ENCODE measurements around the gene CBX1.
A peak's percentile ranks its signal among the peaks of the same experiment; 100 is the strongest.
"Not testable (repeated sequence)": the region's sequence is repeated elsewhere in the genome, so short reads cannot be mapped to it uniquely, and the experiment has no call there.

The CBX1 gene

DNA sequence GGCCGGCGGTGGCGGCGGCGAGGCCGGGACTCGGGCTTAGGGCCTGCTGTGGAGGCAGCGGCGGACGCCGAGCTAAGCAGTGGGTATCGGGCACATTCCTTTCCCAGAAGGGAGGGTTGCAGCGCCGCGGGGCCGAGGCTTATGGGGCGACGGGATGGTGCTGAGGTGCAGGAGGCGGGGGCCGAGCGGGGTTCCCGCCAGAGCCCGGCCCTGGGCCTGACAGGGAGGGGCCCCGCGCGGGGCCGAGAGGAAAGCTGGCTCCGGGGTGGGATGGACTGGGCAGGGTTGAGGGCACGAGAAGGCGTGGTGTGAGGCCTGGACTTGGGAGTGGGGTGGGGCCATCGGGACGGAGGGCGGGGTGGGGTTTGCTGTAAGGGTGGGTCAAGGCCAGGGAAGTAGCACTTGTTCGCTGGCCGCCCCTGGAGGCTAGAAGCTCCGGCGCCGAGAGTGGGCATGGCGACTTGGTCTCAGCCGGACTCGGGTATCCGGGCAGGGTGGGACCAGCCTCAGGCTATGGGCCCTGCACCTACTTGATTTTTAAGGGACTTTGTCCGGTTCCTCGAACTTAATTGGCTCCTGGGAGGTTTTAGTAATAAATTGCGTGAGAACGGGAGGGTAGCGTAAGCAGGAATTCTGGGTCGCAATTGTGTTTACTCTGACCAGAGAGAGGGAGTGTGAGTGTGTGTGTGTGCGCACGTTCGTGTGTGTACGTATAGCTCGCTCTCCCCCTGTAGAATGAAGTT, 52.7 kb downstream of the CBX1 start:
- peak; percentile 68 for DNase-seq

DNA sequence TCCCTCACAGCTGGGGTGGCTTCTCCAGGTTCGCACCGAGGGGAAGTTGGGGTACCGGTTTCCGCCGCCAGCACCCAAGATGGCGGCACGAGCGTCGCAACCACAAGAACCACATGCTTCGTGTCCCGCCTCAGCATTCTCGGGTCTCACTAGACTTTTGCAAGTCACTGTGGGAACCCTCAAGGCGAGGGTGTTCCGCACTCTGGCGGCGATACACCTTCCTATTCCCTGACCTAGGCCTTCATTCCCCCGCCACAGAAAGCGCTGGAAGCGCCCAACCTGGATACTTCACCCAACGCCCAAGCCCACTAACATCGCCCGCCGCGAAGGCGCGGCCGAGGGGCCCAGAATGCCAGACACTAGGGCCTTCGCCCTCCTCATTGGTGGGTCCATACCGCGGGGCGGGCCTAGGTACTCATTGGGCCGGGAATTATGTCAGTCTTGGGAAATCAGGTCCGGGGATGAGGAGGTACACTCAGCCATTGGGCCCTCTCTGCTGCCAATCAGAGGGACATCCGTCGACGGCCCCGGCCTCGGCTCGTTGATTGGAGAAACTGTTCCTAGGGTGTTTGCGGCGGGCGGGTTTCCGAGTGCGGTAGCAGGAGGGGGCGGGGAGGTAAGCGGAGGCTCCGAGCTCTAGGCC, 53.4 kb downstream of the CBX1 start, which contains the start of gene NFE2L1:
NFE2L1 (plus strand) TSS at position 619 of the 643 bp plus-strand sequence. CDS start 2,760 bp downstream, outside the sequence.
- DNase-seq: peak; percentile 98

DNA sequence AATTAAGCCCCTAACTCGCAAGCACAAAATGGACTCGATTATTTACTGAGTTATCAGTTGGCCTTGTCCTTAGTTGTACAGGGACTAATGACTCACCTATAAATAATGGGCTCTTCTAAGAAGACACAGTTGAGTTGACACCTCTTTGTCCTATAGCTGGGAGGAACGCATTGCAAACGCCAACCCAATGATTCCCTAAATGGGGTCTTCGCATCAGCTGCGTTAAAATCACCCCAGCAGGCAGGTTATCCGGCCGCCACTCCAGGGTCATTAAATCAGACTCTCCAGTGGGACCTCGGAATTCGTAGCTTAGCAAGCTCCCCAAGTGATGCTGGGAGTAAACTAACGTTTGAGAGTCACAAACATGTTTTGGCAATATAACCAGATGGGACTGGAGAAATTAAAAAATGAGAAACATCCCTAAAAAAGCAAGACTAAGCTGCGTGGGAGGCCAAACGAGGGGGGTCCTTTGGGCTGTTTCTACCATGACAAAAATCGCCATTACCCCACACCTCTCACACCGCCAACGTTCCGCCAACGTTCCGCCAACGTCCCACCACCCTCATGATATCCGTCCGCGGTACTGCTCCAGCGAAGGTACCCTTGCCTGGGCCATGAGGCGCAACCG, 54.1 kb downstream of the CBX1 start:
- DNase-seq: peak; percentile 30

DNA sequence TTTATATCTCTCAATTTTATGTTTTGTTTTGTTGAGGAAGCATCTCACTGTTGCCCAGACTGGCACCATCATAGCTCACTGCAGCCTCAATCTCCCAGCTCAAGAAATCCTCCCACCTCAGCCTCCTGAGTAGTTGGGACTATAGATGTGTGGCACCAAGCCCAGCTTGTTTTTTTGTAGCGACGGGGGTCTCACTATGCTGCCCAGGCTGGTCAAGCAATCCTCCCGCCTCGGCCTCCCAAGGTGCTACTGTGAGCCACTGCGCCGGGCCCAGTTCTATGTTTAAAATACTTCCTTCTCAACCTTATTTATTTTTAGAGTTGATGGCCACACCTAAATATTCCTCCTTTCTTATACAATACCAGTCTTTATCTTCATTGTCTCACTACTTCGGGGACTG, 55.0 kb downstream of the CBX1 start:
- no peak for DNase-seq

DNA sequence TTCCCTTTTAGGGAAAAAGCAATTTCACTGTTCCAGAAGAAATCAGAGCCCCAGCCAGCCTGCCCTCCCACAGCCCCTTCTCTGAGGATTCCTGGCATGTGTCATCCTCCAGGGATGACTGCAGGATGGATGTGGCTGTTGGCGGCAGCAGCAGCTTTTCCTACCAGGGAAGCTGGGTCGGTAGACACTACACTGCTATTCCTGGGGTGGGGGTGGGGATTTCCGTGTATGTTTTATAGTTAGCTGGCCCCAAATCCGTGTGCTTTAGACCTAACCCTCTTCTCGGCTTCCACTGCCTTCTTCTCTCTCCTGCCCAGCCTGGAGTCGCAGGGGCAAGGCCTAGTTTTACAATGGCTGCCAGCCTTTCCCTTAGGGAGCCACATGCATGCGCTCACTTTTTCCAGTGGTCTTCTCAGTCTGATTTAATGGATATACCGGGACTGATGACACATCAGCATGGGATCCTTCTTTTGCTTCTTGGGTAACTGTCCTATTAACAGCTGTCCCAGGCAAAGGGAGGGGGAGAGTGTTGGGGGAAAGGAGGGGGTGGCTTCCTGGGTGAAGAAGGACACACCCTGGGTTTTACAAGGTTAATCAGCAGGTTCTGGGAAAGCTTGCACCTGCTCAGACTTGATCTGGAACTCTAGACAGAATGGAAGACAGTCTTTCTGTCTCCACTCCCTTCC, 55.8 kb downstream of the CBX1 start:
- DNase-seq: no peak

DNA sequence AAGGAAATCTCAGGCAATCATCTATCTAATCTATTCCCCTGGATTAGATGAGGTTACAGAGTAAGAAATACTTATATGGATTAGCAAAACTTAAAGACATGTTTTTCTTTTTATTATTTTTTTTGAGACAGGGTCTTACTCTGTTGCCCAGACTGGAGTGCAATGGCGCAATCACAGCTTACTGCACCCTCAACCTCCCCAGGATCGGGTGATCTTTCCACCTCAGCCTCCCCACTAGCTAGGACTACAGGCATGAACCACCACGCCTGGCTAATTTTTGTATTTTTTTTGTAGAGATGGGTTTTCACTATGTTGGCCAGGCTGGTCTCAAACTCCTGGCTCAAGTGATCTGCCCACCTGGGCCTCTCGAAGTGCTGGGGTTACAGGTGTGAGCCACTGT, 56.4 kb downstream of the CBX1 start:
- DNase-seq: no peak

DNA sequence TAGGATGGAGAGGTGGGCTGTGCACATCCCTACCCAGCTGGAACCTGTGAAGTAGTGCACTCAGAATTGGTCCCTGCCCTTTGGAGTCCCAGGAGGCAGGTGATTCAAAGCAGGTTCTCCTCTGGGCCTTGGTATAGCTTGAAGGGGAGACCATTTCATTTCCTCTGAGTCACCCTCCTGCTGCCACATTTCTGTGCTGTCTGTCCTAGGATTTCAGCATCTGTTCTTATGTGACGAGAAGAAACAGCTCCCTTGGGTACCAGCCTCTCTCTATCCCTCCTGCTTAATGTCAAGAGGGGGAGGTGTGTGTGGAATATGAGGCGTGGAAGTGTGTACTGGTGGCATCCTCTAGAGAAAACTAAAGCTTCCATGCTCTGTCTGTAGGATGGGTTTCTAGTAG, 58.1 kb downstream of the CBX1 start:
- no peak for DNase-seq

DNA sequence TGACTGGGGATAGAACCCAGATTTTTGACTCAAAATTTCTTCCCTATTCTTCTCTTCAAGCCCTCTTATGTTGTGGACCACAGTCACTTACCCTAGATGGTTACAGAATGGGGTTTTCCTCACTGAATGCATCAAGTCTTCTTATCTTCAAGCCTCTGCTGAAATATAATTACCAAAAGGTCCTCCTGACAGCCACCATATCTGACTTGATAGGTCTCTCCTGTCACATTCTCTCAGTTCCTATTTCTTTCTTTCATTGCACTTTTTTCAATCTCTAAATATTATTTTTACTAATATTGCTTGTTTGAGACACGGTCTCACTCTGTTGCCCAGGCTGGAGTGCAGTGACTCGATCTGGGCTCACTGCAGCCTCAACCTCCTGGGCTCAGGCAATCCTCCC, 62.6 kb downstream of the CBX1 start:
- DNase-seq: no peak

DNA sequence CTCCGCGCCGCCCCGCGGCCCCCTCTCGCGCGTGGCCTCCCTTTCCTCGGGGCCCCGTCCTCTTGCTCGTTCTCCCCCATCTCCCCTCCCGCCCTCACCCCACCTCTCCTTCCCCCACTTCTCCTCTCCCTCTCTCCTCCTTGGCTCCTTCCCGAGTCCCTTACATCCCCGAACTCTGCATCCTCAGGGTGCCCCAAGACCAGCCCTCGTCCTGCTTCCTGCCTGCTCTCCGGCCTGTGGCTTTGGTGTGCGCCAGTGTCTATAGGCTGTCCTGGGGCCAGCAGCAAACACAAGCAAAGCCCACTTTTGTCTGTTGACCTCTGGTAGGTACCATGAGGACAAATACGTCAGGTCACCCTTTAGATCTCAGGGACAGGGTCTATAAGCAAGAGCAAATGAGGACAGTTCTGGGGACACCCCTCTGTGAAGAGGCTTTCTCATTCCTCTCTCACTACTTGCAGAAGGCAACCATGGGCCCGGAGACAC, 63.4 kb downstream of the CBX1 start:
- no peak for DNase-seq

DNA sequence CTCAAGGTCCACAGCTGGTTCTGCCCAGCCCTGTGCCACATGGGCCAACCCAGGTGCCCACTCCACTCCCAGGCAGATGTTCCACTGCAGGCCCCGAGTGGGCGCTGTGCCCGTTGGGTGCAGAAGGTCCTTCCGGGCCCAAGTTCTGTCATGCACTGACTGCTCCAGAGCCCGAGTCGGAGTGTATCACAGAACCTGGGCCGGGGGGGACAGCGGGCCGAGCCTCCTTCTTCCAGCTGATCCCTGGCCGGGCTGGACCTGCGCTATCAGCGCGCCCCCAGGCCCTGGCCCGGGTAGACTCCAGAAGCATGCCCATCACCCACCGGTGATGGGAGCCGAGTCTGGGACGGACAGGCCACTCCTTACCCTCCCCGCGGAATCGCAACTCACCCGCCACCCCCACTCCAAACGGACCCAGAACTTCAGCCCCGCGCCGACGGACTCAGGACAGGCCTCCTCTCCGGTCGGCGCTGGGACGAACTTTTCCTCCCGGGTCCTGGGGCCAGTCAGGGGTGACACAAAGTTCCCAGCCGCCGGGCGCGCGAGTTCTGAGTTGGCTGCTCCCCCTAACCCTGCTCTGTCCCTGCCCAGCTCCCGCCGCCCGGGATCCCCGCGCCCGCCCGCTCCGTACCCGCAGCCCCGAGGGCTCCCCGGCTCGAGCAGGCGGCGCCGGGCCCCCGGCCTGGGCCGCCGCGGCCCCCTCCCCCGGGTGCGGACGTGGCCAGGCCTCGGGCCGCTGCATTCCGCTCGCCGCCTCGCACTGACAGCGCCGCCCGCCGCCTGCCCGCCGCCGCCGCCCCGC, 64.0 kb downstream of the CBX1 start, which contains the start of gene COPZ2:
COPZ2 (minus strand) TSS at position 762 of the 802 bp plus-strand sequence; CDS start at position 742, 20 bp downstream.
- DNase-seq: no peak

DNA sequence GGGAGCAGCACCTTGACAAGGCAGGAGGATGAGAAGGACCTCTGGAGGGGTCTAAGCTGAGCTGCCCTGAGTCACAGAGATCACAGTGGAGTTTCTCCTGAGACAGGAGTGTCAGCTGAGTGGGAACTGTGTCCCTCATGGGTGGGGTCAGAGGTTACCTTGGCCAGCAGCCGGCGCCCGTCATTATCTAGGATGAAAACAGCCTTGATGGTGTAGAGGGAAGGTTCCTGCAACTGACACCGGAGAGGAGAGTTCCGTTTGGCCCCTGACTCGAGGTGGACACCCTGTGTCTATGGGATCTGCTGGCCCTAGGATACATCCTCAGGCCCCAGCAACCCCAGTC, 64.6 kb downstream of the CBX1 start:
- no peak for DNase-seq

DNA sequence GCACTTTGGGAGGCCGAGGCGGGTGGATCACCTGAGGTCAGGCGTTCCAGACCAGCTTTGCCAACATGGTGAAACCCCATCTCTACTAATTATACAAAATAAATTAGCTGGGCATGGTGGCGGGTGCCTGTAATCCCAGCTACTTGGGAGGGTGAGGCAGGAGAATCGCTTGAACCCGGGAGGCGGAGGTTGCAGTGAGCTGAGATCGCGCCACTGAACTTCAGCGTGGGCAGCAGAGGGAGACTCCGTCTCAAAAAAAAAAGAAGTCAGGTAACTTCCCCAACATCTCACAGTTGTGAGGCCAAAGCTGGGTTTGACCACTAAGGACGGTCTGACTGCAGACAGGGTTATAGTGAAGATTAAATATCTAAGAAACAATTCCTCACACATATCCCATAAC, 66.5 kb downstream of the CBX1 start:
- DNase-seq: not testable (repeated sequence)

DNA sequence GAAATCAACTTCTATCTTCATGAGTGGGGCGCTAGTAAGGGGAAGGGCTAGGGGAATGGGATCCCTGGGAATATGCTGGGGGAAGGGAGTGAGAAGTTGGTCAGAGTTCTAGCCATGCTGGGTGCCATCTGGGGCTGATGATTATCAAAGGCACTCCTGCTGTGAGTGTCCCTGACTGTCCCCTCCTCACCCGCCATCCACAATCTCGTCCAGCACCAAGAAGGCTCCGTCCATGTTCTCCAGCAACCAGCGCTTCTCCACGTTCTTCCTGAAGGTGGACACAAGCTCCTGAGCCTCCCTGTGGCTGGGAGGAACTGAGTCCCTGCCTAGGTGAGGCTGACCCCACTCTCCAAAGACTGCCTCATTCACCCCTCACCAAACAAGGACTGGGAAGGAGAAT, 69.3 kb downstream of the CBX1 start:
- no peak for DNase-seq

DNA sequence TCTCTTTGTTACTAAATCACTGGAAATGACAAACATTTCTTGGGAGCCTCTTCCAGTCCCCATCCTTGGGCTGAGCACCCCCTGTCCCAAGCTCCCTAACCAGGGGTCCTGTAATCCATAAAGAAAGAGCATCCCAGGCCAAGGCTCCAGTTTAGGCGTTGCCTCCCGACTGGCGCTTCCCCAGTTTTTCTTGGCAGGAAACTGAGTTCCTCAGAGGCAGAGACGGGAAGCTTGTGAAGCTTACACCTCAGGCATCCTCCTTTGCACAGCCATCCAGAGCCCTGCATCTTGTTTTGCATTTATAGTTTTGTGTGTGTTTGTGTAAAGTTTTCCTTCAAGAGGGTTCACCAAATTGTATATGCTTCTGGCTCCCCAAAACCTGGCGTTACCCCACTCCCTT, 70.7 kb downstream of the CBX1 start:
- no peak for DNase-seq

DNA sequence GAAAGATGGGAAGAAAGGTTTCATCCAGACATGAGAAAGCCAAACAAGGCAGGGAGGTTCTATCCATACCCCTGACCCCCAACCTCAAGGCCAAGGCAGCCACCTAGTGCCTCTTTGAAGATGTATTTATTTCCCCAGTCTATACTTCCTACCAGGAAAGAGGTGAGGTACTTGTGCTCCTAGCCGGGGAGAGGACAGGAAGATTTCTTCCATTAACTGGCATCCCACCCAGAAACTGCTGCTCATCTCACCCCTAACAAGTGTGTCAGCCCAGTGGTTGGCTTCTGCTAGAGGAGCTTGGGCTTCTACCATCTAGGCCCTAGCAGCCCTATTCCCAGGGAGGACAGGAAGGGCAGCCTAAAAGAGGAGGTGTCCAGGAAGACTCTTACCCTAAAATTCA, 72.5 kb downstream of the CBX1 start:
- DNase-seq: no peak

DNA sequence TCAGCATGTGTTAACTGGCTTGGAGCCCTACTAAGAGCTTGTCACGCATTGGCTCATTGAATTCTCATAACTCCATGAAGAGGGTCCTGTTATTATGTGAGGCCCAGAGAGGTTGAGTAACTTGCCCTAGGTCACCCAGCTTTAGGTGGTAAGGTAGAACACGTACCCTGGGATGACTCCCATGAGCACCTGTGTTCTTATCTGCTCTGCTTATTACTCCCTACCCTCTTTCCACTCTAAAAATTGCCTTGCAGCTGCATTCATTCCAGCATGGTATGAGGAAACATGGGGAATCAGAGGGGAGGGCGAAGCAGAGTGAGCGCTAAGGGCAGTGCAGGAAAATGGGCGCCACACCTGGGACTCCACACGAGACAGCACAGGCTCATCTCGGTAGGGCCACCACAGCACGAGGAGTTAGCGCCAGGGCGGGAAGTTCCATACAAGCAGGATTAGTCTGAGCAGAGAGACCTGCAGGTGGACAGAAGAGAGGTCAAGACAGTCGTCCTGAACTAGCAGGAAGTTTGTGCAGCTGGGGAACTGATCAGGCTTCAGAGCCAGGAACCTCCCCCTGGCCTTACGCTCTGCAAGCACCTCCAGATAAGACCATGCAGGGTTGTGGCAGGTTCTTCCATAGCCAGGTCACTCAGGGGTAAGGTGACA, 73.8 kb downstream of the CBX1 start:
- DNase-seq: no peak

DNA sequence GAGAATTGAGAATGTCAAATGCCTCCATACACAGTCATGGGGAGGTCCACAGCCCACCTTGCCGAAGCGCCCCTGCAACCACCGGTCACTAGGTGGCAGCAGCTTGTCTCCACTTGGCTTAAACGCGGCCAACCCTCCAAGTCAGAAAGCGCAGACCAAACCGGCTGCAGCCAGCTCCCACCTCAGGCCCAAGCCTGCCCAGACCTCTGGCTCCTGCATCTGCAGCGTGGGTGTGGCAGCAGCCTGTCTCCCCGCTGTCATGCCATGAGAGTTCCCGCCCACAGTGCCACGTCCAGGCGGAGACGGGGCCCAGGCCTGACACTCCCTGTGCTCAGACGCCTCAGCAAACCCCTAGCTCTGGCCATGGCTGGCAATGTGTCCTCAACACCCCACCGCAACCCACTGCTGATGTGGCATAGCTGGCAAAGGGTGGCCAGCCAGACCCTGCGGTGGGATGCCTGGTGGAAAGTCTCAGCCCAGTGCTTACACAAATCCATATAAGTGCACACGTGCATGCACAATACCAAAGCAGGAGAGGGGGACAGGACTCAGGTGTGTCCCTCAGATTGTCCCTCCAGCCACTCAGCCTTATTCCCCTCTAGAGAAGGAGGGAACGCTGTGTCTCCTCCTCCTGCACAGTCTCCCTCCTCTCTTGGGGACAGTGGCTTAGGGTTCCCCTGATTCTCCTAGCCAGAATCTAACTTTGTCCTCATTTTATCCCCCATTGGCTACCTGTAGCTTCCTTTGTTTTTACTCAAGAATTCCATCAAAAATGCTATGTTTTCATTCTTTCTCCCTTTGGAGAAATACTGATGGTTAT, 74.6 kb downstream of the CBX1 start:
- peak; percentile 79 for DNase-seq

DNA sequence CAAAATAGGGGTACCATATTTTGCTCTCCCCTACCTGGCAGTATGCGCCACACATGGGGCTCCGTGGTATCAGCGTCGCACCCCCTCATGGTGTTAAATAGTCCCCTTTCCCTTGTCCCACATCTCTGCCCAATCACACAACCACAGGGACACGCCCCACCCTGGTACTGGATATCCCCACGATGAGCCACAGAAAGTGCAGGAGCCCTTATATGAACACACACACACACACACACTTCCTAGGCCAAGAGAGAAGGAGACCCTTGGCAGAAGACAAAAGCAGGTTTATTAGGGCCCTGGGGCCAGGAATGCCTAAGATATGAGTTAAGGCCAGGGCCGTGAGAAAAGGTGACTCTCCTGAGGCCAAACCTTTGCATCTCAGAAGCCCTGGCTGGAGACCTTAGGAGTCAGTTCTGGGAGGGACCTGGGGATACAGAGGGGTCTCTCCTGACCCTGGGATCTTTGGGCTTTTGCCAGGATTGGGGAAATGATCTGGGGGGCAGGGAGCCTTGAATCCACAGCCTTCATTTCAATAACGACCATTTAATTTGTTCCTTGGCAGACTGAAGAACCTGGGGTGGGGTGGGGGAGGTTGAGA, 75.3 kb downstream of the CBX1 start:
- no peak for DNase-seq

DNA sequence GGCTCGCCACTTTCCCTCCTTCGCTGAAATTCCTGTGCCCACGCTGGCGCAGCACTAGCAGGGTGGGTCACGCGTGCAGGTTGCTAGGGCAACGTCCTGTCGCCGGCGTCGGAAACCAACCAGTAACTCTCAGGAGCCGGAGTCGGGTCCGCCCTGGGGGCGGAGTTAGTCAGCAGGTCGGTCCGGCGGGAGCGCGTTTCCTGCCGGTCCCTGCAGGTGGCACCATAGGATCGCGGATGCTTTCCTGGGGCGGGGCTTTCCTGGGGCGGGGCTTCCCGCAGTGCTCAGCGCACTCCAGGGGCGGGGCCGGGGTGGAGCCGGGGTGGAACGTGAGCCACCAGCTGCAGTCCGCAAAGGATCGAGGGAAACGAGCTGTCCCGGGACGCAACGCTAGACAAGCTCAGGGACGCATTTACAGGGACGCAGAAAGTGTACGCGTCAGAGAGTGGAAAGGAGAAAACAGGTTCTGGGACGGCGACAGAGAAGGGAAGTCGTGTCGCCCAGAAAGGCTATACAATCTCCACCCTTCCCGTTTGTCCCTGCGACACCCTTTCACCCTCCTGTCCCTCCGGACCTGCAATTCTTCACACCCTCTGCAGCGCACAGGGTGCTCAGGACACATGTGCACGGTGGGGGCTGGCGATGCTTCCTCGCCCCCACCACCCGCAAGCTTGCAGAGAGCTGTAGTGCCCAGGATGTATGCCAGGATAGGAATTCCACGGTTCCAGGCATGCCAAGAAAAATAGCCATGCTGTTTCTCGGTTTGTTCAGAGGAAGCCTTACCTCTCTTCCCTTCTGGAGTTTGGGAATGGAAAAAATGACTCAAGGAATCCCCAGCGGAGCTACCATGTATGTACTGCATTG, 76.0 kb downstream of the CBX1 start:
- peak; percentile 96 for DNase-seq
